Myocyte (in vitro differentiated cells): ENCODE data around the gene CREG2. TPM values are rescaled to one million over a fixed set of nuclear protein-coding genes. Genes with fewer than 3 reads are reported as not detected.

Source experiments
- DNase-seq: peaks from one replicate; pipeline ENCODE4 v3.0.0-alpha.2; 2012; ENCODE audit warnings: low read depth
- total RNA-seq: library from RNA; depleted of rRNA; stranded (reverse); fragments of >200 nt; gene quantifications from 2 replicates; pipeline ENCODE4 v1.2.3, GENCODE V29; 2014

CREG2 gene
- total RNA-seq, 1 donor from 2014 or later: 6.9 TPM

DNA sequence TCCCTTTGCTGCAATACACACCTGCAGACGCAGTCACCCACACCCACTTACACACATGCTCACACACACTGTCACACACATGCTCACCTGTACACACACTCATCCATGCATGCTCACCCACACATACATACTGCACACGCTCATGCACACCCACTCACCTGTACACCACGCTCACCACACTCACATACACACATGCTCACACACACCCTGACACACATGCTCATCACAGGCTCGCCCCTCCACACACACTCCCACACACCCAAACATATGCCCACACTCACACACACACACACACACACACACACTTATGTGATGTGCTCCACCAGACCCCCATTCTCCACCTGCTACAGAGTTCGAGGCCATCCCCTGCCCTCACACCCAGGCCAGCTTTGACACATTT lies 22.8 kb upstream of the CREG2 start:
- no peak for DNase-seq

DNA sequence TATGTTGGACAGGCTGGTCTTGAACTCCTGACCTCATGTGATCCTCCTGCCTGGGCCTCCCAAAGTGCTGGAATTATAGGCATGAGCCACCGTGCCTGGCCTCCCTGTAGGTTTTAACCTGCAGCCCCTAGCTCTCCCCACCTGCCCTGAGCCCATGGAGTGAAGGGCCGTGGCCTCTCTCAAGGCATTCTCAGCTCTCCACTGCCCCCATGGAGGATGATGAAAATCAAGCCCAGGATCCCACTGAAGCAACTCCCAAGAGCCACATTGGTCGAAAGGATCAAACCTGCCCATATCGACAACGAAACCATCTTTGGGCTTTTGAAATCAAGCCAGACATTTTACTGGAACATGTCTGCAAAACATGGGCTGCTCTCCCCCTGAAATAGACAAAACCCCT lies 22.4 kb upstream of the CREG2 start:
- no peak for DNase-seq

GRCh38 chr2:101408925-101409324 lies 21.6 kb upstream of the CREG2 start:
- no peak for DNase-seq

- no peak for DNase-seq
Observed at GRCh38 chr2:101405351-101405899, 18.1 kb upstream of the CREG2 start.

GRCh38 chr2:101403745-101404144 lies 16.4 kb upstream of the CREG2 start:
- DNase-seq: no peak

- DNase-seq: no peak
Observed at GRCh38 chr2:101402630-101403029, 15.3 kb upstream of the CREG2 start.

DNA sequence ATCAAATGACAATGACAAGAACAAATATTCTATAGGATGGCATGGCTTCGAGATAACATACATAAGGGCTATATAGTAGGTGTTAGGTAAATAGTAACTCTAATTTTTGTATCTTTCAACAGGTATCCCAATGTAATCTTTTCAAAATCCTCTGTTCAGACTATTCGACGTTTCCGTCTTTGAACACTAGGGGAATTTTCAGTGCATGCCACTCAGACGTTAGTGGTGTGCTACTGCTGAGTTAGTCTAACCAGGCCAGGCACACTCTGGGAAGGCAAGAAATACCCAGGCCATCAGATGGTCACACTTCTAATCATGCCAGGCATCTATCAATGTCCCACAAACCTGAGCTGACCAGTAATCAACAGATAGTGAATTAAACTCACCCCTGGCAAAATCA lies 14.6 kb upstream of the CREG2 start:
- DNase-seq: no peak

- no peak for DNase-seq
Observed at GRCh38 chr2:101401326-101401665, 14.0 kb upstream of the CREG2 start.

- DNase-seq: no peak
Observed at GRCh38 chr2:101400506-101401325, 13.4 kb upstream of the CREG2 start.

GRCh38 chr2:101400048-101400447 lies 12.7 kb upstream of the CREG2 start:
- no peak for DNase-seq

DNA sequence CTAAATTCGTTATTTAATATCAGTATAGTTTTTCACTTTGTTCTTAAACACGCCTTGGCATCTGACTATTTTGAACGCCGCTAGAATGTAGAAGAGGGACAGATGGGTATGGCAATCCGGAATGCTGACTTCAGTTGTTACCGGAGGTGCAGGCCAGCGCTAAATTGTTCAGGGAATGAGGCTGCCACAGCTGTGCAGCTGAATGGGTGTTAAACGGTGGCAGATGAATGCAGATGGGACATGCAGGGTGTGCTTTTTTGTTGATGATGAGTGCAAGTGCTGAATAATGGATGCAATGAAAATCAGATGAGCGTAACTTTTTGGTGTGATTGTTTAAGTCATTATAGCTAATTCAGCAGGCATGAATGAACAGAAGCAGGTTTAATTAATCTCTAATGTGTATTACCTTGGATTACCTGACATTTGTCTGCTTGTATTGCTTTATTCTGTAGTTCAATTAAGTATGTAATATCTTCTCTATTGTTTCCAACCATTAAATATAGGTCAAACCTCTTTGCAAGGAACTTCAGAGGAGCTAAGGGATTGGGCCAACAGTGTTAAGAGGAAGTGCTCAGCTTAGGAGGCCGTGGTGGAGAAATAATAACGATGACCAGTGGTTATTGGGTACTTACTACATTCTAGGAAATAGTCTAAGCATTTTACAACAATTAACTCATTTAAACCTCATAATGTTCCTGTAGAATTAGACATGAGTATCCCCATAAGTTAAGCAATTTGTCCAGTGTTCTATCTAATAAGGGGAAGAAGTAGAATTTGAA lies 11.9 kb upstream of the CREG2 start:
- DNase-seq: peak; percentile 27

- no peak for DNase-seq
Observed at GRCh38 chr2:101398116-101398821, 11.0 kb upstream of the CREG2 start.

GRCh38 chr2:101396316-101396717 lies 9.0 kb upstream of the CREG2 start:
- DNase-seq: peak; percentile 88

- DNase-seq: peak; percentile 80
Observed at GRCh38 chr2:101395545-101396315, 8.4 kb upstream of the CREG2 start.

DNA sequence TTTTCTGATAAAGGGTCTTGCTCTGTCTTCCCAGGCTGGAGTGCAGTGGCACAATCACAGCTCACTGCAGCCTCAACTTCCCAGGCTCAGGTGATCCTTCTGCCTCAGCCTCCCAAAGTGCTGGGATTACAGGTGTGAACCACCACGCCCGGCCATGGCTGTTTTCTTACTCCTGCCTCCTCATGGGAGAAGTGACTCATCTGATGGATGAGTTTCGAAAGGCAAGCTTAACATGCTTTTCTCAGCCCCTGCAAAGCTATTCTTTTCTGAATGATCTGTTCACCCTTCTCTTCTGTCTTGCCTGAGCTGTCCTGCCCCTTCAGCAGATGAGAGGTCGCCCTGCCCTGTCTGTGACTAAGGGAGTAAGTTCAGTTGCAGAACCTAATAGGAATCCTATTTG lies 929 bp upstream of the CREG2 start:
- peak; percentile 27 for DNase-seq

DNA sequence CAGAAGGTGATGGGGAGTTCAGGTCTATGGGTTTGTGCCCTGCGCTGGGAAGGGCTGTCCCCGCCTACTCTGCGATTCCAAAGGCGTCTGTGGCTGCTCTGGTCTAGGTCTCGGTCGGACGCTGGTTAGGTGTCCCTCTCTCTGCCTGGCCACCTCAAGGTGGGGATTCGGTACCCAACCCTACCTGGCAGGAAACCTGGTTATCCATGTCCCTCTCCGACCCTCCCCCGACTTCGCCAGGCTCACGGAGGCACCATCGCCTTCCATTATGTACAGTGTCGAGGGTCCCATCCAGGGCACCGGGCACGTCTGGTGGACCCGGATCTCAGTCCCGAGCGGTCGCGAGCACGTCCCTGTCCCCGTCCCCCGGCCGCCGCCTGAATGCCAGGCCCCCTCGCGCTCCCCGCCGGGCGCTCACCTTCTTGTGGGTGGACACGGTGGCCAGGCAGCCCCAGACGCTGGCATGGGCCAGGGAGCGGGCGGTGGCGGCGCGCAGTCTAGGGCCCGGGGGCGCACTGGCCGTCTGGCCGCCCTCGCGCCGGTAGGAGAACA lies 628 bp downstream of the CREG2 start:
- no peak for DNase-seq

GRCh38 chr2:101383016-101383541 lies 4.2 kb downstream of the CREG2 start:
- no peak for DNase-seq

DNA sequence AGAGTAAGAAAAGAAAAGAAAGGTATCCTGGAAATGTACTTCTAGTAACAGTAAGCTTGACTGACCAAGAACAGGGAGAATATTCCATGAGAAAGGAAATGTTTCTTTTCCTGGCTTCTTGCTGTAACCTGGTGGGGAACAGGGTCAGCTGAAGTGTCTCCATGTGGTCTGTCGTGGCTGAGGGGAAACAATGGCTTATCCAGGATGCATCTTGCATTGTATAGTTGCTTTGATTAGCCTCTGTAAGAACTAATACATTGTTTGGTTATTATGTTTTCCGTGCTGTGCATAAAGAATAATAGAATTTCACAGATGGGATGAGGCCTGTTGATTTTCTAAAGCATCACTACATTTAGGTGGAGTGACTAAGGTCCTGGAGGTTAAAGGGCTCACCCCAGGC lies 4.9 kb downstream of the CREG2 start:
- DNase-seq: no peak

- peak; percentile 79 for DNase-seq
Observed at GRCh38 chr2:101380376-101380775, 6.9 kb downstream of the CREG2 start.

GRCh38 chr2:101379091-101379490 lies 8.2 kb downstream of the CREG2 start:
- no peak for DNase-seq
